Fibroblast of villous mesenchyme (primary cell): Measurements from ENCODE around the gene C1orf52. TPM values are rescaled to one million over a fixed set of nuclear protein-coding genes. Genes with fewer than 3 reads are reported as not detected.
A peak's percentile ranks its signal among the peaks of the same experiment; 100 is the strongest.
"Not testable (repeated sequence)": the region's sequence is repeated elsewhere in the genome, so short reads cannot be mapped to it uniquely, and the experiment has no call there.

ENCODE experiments used
- DNase-seq: peaks from one replicate; pipeline ENCODE4 v3.0.0-alpha.2; 2010; ENCODE audit warnings: low read depth
- H3K4me3 ChIP-seq: 2 replicates; pipeline ENCODE4 v1.5.1; 2011; ENCODE audit warnings: low read depth, mild to moderate bottlenecking, low read length
- total RNA-seq: library from RNA; depleted of rRNA; stranded (reverse); fragments of >200 nt; gene quantifications from 2 replicates; pipeline ENCODE4 v1.2.3, GENCODE V29; 2012
- TF ChIP-seq, protein P1 (sequence below): IDR thresholded peaks from 2 replicates; pipeline ENCODE4 v1.5.1; 2012; ENCODE audit warnings: low read depth, mild to moderate bottlenecking, low read length; ENCODE audit not compliant: insufficient read depth

C1orf52 gene
- total RNA-seq, 1 donor: 23.7 TPM

DNA sequence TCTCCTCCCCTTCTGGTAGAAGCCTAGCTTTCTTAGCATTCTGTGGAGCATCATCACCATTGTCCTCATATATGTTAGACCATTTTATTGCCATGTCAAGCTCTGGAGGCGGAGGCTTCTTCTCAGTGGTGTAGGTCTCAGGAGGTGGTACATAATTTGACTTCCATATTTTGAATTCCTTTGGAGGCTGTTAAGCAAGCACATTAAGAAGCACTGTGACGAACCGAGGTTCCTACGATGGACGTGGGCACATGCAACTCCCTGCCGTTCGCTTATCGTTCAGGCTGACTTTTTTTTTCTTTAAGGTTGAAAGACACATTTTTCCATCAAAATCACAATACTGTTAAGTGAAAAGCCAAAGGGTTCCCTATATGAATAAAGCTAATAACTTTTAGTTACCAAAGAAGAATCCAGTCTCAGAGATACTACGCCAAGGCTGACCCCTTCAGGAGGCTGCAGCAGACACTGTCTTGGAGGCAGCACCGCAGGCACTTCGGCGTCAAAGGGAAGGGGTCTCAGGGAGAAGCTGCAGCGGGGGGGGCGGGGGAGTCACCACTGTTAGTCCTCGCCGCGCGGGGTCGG is 835 bp downstream of the C1orf52 start:
- DNase-seq: no peak
- H3K4me3 ChIP-seq: peak overlapping the region; percentile 78
- TF ChIP-seq, protein P1, sequence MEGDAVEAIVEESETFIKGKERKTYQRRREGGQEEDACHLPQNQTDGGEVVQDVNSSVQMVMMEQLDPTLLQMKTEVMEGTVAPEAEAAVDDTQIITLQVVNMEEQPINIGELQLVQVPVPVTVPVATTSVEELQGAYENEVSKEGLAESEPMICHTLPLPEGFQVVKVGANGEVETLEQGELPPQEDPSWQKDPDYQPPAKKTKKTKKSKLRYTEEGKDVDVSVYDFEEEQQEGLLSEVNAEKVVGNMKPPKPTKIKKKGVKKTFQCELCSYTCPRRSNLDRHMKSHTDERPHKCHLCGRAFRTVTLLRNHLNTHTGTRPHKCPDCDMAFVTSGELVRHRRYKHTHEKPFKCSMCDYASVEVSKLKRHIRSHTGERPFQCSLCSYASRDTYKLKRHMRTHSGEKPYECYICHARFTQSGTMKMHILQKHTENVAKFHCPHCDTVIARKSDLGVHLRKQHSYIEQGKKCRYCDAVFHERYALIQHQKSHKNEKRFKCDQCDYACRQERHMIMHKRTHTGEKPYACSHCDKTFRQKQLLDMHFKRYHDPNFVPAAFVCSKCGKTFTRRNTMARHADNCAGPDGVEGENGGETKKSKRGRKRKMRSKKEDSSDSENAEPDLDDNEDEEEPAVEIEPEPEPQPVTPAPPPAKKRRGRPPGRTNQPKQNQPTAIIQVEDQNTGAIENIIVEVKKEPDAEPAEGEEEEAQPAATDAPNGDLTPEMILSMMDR: no peak

DNA sequence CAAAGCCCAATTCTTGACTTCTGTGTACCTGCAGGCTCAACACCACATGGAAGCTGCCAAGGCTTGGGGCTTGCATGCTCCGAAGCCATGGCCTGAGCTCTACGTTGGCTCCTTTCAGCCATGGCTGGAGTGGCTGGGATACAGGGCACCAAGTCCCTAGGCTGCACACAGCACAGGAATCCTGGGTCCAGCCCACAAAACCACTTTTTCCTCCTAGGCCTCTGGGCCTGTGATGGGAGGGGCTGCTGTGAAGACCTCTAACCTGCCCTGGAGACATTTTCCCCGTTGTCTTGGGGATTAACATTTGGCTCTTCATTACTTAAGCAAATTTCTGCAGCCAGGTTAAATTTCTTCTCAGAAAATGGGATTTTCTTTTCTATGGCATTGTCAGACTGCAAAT is 10.4 kb downstream of the C1orf52 start:
- not testable (repeated sequence) for DNase-seq, H3K4me3 ChIP-seq

DNA sequence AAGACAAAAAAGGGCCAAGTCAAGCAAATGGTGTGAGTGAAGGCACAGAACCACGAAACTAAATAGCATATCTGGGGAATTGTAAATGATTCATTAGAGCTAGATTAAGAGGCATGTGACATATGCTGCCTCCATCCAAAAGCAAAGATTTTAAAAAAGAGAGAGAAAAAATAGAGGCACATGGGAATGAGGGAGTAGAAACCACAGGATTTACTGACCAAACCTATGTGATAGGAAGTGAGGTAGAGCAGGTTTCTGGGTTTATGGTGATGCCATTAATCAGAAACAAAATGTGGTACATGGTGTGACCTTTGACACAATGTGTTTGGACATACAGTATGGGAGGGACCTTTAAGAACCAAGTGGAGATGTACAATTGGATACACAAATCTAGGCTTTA is 13.6 kb downstream of the C1orf52 start:
- TF ChIP-seq, protein P1: no peak
- peak; percentile 67 for DNase-seq
- no peak overlapping the region for H3K4me3 ChIP-seq

DNA sequence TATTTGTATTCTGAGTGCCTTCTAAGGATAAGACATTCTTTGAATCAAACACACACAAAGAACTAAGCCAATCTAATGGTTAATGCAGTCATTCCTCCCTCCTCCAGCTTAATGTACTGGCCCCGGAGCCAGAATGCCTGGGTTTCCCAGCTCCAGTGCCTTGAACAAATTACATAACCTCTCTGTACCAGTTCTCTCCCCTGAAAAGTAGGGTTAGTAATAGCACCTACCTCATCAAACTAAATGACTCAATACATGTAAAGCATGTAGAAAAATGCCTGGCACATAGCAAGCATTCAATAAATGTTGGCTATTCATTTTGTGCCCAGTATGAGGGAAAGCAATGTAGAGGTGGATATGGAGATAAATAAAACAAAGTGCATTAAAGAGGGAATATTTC is 14.0 kb downstream of the C1orf52 start:
- DNase-seq: peak; percentile 48
- TF ChIP-seq, protein P1: no peak
- no peak overlapping the region for H3K4me3 ChIP-seq

DNA sequence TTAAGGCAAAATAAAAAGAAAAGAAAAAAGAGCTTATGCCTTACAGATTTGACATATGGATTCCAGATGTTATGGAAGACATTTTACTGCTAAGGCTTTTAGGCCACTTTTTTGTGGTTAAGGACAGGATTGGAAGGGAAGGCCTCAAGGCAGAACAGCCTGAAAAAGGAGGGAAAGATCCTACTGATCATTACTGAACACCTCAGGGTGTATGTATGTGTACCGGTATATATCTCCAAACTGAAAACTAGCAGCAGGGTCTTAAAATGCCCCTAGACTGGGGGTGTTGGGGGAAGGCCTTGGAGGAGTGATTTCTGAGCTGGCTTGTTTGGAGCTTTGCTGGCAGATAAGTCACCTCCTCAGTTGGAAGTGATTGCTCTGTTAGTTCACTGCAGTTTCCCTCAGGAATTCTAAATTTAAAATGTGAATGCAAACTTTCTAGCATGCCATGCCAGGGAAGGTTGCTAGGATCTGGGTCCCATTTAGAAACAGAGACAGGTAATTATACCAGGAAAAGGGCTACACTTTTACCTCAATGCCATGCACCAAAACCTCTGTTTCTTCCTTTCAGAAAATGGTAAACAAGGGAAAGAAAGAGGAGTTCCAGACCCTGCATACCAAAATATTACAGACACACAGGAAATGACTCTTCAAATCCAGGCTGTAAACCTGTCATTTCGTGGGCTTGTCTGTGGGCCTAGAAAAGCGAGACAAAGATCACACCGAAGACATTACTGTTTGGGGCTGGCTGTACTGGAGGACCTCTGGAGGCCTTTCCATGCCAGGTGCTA is 15.0 kb downstream of the C1orf52 start:
- no peak overlapping the region for H3K4me3 ChIP-seq
- peak; percentile 98 for DNase-seq
- TF ChIP-seq, protein P1: peak; percentile 14

DNA sequence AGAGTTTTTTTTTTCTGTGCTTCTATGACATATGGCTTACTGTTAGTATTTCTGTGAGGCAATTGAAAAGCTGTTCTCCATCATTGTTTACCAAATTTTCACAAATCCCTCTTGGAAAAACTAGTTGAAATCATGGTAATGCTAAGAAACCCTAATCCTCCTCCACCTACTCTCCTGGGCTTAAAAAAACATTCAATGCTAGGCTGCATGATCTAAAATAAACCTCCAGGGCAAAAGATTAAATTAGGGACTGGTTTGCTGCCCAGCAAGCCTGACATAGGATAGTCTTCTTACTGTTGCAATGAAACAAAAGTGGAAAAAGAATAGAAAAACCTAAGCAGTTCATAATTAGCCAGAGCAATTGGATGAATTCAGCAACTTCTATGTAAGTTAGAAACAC is 16.1 kb downstream of the C1orf52 start:
- TF ChIP-seq, protein P1: no peak
- peak; percentile 68 for DNase-seq
- no peak overlapping the region for H3K4me3 ChIP-seq

DNA sequence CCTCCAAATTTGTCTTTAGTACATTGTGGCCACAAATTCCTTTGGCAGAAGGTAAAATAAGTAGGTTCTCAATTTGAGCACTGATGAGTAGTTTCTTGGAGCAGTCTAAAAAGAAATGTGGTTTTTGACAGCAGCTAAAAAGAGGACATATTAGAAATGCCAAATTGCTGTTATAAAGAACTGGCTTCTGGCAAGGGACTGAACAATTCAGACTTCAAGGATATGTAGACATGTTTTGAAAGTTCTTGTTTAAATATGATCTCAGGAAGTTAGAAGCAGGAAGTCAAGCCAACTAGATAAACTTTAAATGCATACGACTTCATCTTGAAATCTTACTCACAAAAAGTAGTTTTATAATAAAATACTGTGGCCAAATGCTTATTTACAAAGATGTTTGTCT is 18.8 kb downstream of the C1orf52 start:
- TF ChIP-seq, protein P1: no peak
- H3K4me3 ChIP-seq: no peak overlapping the region
- no peak for DNase-seq
